NOMO-1 treated with DMSO at 0.1 percent for 48 hours (cell line): ENCODE results near the gene RASAL2.
"Not testable (repeated sequence)": the region's sequence is repeated elsewhere in the genome, so short reads cannot be mapped to it uniquely, and the experiment has no call there.

Experiments
- DNase-seq: peaks from one replicate; lab custom pipeline; 2025; ENCODE audit not compliant: unreplicated experiment; lab: John Stamatoyannopoulos, UW

Gene RASAL2

DNA sequence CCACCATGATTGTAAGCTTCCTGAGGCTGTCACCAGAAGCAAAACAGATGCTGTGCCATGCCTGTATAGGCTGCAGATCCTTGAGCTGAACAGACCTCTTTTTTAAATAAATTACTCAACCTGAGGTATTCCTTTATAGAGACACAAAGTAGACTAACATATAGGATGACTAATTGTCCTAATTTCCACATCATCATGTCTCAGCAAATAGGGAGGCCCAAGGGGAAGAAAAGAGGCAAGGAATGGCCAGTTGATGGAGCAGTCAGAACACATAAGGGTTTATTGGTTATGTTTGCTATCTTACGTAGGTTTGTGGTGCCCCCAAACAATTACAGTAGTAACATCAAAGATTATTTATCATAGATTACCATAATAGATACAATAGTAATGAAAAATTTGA lies 126.2 kb downstream of the RASAL2 start:
- peak; percentile 24 for DNase-seq

DNA sequence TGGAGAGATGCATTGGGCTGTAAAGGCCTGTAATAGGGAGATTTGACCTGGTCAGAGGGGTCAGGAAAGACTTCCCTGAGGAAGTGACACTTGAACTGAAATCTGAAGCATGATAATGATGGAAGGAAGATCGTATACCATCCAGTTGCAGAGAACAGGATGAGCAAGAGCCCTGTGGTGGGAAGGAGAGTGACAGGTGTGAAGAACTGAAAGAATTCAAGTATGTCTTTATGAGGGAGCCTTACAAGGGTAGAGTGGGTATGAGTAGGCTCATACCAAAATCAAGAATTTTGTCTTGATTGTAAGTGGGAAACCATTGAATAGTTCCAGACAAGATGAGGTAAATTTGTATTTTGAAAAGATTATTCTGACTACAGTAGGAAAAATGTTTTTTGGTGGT lies 129.4 kb downstream of the RASAL2 start:
- DNase-seq = no peak

DNA sequence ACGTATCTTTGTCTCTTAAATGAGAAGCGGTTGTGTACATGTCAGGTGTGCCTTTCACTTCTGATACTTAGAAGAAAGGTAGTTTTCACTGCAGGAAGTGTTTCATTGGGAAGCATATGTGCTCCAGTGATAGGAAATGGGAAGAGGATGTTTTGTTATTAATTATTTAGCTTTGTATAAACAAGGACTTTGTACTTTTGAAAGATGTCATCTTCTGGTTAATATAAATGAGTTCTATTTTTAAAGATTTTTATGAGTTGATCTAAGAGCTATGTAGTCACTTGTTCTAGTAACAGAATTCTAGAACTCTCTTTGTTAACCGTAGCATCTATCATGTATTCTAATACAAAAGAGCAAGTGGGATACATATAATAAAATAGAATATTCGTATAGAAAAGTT lies 130.5 kb downstream of the RASAL2 start:
- no peak for DNase-seq

DNA sequence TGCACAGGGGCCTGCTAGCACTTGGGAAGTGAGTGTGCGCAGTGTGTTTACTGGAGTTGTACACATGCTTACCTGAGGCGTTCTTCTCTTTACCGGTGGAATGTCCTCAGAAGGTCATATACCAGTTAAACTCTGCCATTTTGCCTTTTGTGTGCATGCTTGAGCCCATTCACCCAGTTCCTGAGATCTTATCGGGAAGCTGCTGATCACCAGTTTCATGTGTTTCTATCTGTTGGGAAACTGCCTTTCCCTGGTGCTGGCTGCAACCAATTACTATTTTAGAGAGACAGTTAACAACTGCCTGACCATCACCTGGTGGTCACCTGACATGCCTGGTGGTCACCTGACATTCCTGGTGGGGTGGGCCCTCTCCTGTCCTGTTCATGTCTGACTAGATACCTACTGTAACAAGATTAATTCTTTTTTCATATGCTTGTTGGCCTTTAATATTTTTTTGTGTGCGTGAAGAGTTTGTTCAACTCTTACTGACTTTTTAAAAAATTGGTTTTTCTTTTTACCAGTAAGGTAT lies 137.0 kb downstream of the RASAL2 start:
- DNase-seq = no peak

DNA sequence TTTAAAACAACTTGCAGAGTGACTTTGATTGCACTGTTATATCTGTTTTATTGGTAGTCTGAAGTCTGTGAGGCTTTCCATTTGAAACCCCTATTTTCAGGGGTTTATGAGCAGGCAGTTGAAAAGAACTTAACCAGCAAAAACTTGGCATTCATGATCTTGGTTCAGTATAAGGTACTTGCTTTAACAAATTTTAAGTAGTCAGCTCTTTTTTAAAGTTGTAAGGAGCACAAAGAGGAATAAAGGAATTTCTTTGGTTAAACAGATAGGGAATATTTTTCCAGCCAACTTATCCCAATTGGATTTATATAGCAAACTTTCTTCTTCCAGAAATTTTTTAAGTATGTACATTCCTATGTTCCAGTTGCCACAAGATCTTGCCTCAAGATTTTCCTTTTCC lies 138.2 kb downstream of the RASAL2 start:
- DNase-seq = no peak

DNA sequence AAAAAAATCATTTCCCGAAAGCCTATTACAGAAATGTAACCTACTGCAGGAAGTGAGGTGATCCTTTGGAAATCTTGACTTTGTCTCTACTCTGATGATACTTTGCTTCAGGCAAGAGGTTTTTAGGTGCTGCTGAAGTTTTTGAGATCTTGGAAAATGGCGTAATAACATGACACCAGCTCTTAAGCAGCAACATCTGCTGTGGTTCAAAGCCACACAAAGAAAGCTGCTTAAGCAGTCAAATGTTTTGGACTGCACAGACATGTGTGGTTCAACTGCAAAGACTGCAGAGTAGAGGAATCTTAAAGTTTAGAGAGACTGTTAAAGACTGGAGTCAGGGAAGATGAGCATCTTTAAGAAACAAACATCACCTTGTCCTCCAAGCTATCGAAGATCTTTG lies 139.0 kb downstream of the RASAL2 start:
- no peak for DNase-seq

DNA sequence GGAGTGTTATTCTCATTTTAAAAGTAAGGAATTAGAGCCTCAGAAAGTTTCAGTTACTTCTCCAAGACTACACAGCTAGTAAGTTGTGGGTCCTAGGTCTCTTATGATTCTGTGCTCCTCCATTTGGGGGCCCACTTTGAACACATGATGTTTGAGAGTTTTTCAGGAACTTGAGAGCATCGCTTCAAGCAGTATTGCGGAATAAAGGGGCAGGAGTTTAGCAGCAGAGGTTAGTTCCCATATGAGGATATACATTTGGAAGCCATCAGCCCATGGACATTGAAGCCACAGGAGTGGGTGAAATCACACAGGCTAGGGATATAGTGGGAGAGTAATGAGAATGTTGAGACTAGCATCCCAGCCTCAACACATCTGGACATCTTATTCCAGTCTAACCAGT lies 143.2 kb downstream of the RASAL2 start:
- DNase-seq = no peak

DNA sequence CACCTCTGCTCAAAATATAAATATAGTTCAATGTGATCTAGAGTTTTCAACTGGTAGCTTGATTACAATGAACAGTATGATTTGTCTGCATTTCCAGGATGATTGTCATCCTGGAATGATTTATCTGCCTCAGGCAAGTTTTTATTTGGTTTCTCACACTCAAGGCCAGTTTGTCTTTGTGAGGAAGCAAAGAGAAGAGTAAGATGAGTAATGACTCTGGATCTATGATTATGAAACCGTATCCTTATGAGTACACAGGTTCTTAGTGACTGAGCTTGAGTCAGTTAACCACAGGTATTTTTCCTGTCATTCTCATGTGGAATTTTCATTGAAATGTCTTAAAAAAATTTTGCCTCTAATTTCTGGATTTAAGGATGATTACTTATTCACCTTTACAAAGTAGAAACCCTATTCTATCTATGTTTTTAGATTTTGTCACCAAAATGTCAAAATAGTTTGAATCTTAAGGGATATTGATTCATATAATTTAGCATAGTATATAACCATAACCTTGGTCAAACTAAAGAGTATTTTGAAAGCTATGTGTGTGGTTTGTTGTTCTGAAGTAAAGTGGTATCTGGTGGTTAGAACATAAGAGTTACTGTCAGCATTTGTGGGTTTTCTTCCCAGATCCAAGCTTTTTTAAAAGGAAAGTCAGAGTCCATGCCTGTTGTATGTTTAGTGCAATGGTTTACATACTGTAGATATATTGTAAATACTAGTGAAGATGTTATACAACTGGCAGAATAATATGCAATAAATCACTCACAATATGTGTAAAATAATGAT lies 145.0 kb downstream of the RASAL2 start:
- peak; percentile 53 for DNase-seq

DNA sequence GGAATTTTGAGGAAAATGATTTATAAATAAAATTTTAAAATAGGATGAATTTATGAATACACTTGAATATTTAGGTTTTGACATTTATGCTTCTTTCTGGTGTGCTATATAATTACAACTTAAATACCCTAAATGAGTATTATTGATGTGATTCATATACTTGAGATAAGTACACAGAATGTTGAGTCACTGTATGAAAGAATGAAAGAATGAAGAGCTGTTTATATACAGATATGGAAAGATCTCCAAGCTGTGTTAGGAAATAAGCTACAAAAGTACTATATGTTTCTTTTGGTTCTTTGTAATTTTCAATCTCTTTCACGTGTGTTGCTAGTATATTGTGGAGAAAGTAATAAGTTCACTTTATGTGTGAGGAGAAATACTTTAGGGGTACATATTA lies 147.2 kb downstream of the RASAL2 start:
- DNase-seq = no peak

DNA sequence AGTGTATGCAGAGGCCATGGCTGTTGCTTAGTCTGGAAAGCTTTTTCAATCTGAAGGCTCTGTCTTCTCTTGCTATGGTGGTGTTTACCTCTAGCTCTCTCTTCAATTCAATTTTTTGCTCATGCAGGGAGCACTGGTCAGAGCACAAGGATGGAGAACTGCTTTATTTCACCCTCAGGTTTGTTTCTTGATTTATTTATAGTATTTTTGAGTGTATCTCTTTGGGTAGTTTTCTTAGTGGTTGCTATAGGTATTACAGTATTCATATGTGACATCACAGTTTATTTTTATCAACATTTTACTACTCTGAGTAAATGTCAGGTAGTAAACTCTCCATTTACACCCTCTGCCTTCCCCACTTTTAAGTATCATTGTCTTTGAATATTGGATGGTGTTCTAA lies 147.9 kb downstream of the RASAL2 start:
- DNase-seq = no peak

DNA sequence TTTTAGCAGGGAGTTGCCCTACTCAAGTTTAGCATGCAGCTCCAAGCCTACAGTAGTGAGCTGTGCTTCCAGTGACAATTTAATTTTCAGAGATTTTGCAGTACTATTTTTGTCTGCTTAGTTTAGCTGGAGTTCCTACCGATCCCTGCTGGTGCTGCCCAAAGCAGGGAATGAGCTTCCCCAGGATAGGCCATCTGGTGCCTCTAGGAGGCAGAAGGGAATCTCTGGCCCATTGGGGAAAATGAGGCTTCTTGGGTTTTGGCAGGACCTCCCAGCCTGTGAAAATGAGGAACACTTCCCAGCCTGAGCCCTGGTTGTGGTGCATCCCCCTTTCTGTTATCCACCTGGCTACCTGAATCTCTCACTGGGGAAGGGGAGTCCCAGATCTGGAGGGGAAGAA lies 149.2 kb downstream of the RASAL2 start:
- no peak for DNase-seq

DNA sequence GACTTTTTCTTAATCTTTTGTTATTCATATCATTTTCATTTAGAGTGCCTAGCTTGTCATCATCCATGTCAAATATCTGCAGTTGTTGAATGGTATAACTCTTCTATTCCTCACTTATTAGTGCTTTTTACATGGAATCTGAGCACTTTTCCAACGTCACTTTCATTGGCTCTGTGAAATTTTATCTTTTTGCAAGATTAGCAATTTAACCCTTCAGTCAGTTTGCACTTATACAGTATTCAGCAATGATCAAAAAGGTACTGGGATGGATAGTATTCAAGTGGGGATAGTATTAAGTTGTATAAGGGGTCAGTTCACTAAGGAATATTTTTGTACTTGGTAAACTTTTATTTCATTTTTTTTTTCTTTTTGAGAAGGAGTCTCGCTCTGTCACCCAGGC lies 150.0 kb downstream of the RASAL2 start:
- DNase-seq = no peak

DNA sequence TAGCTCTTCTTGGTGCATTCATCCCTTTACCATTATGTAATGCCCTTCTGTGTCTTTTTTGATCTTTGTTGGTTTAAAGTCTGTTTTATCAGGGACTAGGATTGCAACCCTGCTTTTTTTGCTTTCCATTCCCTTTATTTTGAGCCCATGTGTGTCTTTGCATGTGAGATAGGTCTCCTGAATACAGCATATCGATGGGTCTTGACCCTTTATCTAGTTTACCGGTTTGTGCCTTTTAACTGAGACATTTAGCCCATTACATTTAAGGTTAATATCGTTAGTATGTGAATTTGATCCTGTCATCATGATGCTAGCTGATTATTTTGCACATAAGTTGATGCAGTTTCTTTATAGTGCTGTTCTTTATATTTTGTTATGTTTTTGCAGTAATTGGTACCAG lies 154.4 kb downstream of the RASAL2 start:
- DNase-seq = not testable (repeated sequence)

DNA sequence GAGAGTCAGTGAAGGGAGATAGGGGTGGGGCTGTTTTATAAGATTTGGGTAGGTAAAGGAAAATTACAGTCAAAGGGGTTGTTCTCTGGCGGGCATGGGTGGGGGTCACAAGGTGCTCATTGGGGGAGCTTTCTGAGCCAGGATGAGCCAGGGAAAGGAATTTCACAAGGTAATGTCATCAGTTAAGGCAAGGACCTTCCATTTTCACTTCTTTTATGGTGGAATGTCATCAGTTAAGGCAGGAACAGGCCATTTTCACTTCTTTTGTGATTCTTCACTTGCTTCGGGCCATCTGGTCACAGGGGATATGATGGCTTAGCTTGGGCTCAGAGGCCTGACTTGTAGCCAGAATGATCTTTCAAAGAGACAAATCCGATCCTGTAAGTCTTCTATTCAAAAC lies 159.7 kb downstream of the RASAL2 start:
- DNase-seq = not testable (repeated sequence)

DNA sequence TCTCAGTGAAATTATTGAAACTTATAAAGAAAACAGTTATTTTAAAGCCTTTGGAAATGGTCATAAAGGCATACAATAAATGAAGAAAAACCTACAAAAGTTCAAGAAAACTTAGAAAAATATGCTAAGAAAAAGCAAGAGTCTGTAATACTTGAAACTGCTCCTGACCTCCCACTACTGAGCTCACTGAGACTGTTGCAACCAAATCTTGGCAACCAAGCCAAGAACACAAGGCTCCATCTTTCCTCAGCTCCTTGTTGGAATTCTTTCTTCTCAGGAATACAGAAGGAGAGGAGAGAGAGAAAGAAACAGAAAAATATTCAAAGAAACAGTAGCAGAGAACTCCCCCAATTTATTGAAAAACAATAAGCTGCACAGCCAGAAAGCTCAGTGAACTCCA lies 160.5 kb downstream of the RASAL2 start:
- no peak for DNase-seq

DNA sequence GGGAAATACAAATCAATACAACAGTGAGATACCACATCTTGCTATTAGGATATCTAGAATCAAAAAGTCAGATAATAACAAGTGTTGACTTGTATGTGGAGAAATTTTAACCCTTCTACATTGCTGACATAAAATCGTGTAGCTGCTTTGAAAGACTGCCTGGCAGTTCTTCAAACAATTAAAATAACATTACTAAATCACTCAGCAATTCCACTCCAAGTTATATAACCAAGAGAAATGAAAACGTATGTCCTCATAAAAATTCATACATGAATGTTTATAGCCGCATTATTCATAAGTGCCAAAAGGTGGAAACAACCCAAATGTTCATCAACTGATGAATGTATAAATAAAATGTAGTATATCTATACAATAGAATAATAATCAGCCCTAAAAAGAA lies 164.6 kb downstream of the RASAL2 start:
- DNase-seq = no peak

DNA sequence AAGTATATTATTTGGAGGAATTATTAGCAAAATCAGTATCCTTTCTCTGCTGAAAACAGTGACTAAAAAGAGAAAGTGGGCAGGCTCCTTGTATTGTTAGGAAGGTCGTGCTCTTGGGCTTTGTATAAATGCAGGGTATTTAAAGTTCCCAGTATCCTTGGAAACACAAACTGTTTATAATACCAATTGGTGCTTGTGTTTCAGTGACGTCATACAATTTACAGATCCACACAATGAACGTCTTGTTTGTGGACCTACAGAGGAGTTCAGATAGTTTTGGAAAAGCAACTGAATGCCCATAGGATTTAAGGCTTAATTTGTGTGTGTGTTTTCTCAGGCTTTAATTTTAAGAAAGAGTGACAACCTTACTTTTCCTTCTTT lies 168.2 kb downstream of the RASAL2 start:
- DNase-seq = no peak

DNA sequence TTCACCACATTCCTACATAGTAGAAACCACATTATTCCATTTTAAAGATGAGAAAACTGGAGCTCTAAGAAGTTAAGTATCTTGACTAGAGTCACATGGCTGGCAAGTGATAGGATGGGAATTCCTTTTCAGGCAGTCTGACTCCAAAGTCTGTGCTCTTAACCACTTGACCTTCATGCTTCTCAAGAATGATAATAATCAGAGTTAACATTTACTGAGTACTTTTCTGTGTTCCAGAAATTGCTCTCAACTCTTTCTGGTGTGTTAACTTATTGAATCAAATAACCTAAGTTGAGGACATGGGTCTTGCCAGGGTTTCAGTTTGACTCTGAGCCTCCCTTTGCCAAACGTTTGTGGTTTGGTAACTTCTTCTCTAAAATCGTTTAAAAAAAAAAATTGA lies 169.4 kb downstream of the RASAL2 start:
- no peak for DNase-seq

DNA sequence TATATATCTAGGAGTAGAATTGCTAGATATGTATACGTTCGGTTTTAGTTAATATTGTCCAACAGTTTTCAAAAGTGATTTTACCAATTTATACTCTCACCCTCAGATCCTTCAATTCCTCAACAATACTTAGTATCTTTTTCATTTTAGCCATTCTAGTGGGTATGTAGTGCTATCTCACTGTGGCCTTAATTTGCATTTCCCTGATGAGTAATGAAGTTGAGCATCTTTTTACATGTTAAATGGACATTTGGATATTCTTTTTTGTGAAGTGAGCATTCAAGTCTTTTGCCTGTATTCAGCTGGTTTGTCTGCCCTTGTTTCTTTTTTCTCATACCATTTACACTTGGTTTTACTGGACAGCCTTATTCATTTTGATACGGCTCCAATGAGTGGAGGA lies 172.2 kb downstream of the RASAL2 start:
- DNase-seq = no peak

DNA sequence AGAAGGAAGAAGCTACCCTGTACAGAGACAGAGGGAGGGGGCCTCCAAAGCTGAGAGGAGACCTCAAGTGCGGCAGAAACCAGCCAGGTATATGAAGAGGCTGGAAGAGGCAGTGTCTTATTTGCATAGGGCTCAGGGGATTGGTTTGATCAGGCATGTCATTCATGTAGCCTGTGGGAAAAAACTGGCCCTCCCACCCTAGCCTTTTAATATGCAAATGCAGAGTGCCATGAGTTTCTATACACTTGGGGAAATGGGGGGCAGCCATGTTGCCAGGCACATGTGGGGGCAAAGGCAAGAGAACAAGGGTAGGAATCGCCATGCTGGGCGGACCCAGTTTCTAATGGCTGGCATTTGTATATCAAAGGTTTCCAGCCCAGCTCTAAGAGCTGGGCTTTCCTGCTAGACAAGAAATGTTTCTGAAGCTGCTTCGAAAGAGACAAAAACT lies 172.7 kb downstream of the RASAL2 start:
- DNase-seq = no peak

DNA sequence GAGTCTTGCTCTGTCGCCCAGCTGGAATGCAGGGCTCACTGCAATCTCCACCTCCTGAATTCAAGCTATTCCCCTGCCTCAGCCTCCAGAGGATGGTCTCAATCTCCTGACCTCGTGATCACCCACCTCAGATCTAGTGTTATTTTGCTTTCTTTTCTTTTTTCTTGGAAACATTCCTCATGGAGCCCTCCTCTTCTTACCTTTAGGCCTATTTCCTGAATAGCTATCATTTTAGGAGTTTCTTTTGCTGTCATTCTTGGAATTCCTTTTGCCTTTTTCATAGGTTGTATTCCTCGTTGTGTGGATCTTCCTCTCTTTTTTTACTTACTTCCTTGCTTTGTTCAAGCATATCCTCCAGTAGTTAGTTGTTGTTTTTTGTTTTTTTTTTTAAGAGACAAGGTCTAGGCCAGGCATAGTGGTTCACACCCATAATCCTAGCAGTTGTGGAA lies 173.8 kb downstream of the RASAL2 start:
- no peak for DNase-seq

DNA sequence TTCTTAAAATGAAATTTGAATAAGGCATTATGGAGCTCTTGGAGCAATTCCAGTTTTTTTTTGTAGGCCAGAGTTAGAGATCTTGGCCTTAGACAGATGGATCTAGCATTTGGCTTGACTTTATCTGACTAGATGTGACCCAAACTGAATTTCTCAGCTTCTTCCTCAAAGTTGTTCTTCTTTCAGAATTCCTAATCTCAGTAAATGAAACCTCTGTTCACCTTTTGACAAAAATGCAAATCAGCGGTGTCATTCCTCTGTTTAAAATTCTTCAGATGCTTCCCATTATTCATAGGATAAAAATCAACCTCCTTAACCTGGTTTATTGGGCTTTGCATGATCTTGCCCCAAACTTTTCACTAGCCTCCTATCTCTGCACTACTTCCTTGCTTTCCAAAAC lies 177.6 kb downstream of the RASAL2 start:
- no peak for DNase-seq
